Neuronal stem cell (in vitro differentiated cells): ENCODE data around the gene IRF2.
A peak's percentile ranks its signal among the peaks of the same experiment; 100 is the strongest.

Source experiments
- DNase-seq: peaks from one replicate; pipeline ENCODE4 v3.0.0-alpha.2; 2013; ENCODE audit warnings: low spot score
- H2AFZ ChIP-seq: one replicate; pipeline ENCODE4 v1.6.1; 2013; ENCODE audit warnings: mild to moderate bottlenecking, low read length, inconsistent platforms
- H2AK5ac ChIP-seq: 2 replicates; pipeline ENCODE4 v1.6.1; 2013; ENCODE audit warnings: low read depth, mild to moderate bottlenecking, inconsistent platforms, low read length, moderate library complexity, mixed read lengths
- H2BK120ac ChIP-seq: 2 replicates; pipeline ENCODE4 v1.6.1; 2013; ENCODE audit warnings: low read depth, mild to moderate bottlenecking, inconsistent platforms, low read length, moderate library complexity, mixed read lengths
- H2BK12ac ChIP-seq: one replicate; pipeline ENCODE4 v1.6.1; 2013; ENCODE audit warnings: low read length, inconsistent platforms
- H2BK15ac ChIP-seq: 2 replicates; pipeline ENCODE4 v1.6.1; 2013; ENCODE audit warnings: mild to moderate bottlenecking, low read length, inconsistent platforms, mixed read lengths
- H2BK5ac ChIP-seq: one replicate; pipeline ENCODE4 v1.6.1; 2013; ENCODE audit warnings: inconsistent platforms, mild to moderate bottlenecking, low read length, moderate library complexity
- H3K14ac ChIP-seq: one replicate; pipeline ENCODE4 v1.6.1; 2013; ENCODE audit warnings: low read length, inconsistent platforms
- H3K18ac ChIP-seq: 2 replicates; pipeline ENCODE4 v1.6.1; 2013; ENCODE audit warnings: low read length, inconsistent platforms
- H3K23ac ChIP-seq: 2 replicates; pipeline ENCODE4 v1.6.1; 2013; ENCODE audit warnings: low read depth, mild to moderate bottlenecking, mixed read lengths, low read length, inconsistent platforms; ENCODE audit not compliant: poor library complexity
- H3K27ac ChIP-seq: replicated peaks from 3 replicates; pipeline ENCODE4 v1.5.1; 2013; ENCODE audit warnings: low read length, inconsistent platforms
- H3K27me3 ChIP-seq, 3 experiments: 2 replicates each; pipeline ENCODE4 v1.6.1; 2013; ENCODE audit warnings: low read length in 3 of 3, mild to moderate bottlenecking in 2 of 3, inconsistent platforms in 1 of 3, low read depth in 1 of 3, mixed read lengths in 1 of 3, moderate library complexity in 1 of 3; ENCODE audit not compliant: control insufficient read depth in 3 of 3, insufficient read depth in 3 of 3
- H3K36me3 ChIP-seq, 2 donors: replicated peaks in 1 of 2; 2 replicates each; pipeline ENCODE4 v1.6.1; 2013; ENCODE audit warnings: low read length in 2 of 2; ENCODE audit not compliant: control insufficient read depth in 2 of 2, insufficient read depth in 2 of 2
- H3K4ac ChIP-seq: 2 replicates; pipeline ENCODE4 v1.6.1; 2013; ENCODE audit warnings: inconsistent platforms, mild to moderate bottlenecking, low read length, moderate library complexity
- H3K4me1 ChIP-seq, 2 donors: 1 replicate in 1 of 2; 2 replicates in 1 of 2; pipeline ENCODE4 v1.6.1; 2013; ENCODE audit warnings: low read length in 2 of 2, low read depth in 1 of 2; ENCODE audit not compliant: control insufficient read depth in 2 of 2, insufficient read depth in 1 of 2
- H3K4me2 ChIP-seq: one replicate; pipeline ENCODE4 v1.6.1; 2013; ENCODE audit warnings: mild to moderate bottlenecking, low read length, inconsistent platforms; ENCODE audit not compliant: insufficient read depth, poor library complexity, severe bottlenecking
- H3K4me3 ChIP-seq, 2 donors: 2 replicates each; pipeline ENCODE4 v1.5.1; 2013; ENCODE audit warnings: low read length in 2 of 2, mild to moderate bottlenecking in 2 of 2, inconsistent platforms in 1 of 2, moderate library complexity in 1 of 2
- H3K79me1 ChIP-seq: one replicate; pipeline ENCODE4 v1.6.1; 2013; ENCODE audit warnings: low read depth, mild to moderate bottlenecking, inconsistent platforms, low read length, moderate library complexity
- H3K9ac ChIP-seq: one replicate; pipeline ENCODE4 v1.6.1; 2013; ENCODE audit warnings: mild to moderate bottlenecking, low read depth, low read length, inconsistent platforms; ENCODE audit not compliant: poor library complexity
- H3K9me3 ChIP-seq, 2 donors: replicated peaks in 1 of 2; 2 replicates each; pipeline versions ENCODE3 to v1.6.1; 2013; ENCODE audit warnings: low read length in 2 of 2, mild to moderate bottlenecking in 2 of 2, inconsistent platforms in 1 of 2, low read depth in 1 of 2, mixed read lengths in 1 of 2, moderate library complexity in 1 of 2; ENCODE audit not compliant: control insufficient read depth in 2 of 2, insufficient read depth in 1 of 2
- H4K8ac ChIP-seq: one replicate; pipeline ENCODE4 v1.6.1; 2013; ENCODE audit warnings: low read depth, mild to moderate bottlenecking, inconsistent platforms, low read length, moderate library complexity
- H4K91ac ChIP-seq: one replicate; pipeline ENCODE4 v1.6.1; 2013; ENCODE audit warnings: low read length, low read depth, mild to moderate bottlenecking, inconsistent platforms; ENCODE audit not compliant: poor library complexity
- WGBS, 2 donors: extraction: QIAGEN DNeasy Blood & Tissue Kit; methylation state at CpG; one replicate each; pipeline ENCODE4 v1.1.7; 2013; ENCODE audit warnings: missing lambda C conversion rate in 2 of 2, mixed read lengths in 1 of 2; ENCODE audit not compliant: insufficient read length in 2 of 2, insufficient replicate concordance in 1 of 2; ENCODE audit errors: extremely low coverage in 2 of 2; 5-methylcytosine and 5-hydroxymethylcytosine counted together

Gene IRF2

GRCh38 chr4:184403384-184403781 lies 71.0 kb downstream of the IRF2 start:
- Histone ChIP-seq H3K27ac (no peak overlapping the region), H2BK5ac (no peak overlapping the region), H3K27me3 (no peaks in the 10 kb centered on the region), H2BK120ac (no peak overlapping the region), H3K23ac (no peak overlapping the region), H4K8ac (no peak overlapping the region), H3K4me2 (no peak overlapping the region), H3K9ac (no peak overlapping the region), H3K4me1 (peaks cover 29 to 44% of the 10 kb centered on the region in 2 donors), H4K91ac (no peak overlapping the region), H3K79me1 (no peaks in the 10 kb centered on the region), H3K36me3 (peaks cover 0 to 53% of the 10 kb centered on the region in 2 donors), H3K14ac (no peak overlapping the region), H3K4ac (no peak overlapping the region), H2AFZ (no peak overlapping the region), H2BK15ac (no peak overlapping the region), H2AK5ac (no peak overlapping the region), H3K4me3 (no peak overlapping the region), H3K18ac (no peak overlapping the region), H3K9me3 (no peaks in the 10 kb centered on the region), H2BK12ac (no peak overlapping the region)
- no peak for DNase-seq
- no CpG with 5 or more reads among the region's 1 CpG for WGBS, 2 donors

- WGBS, 2 donors: no CpG with 5 or more reads among the region's 14 CpGs
- H3K79me1 ChIP-seq: no peaks in the 10 kb centered on the region
- H3K36me3 ChIP-seq: peaks cover 0 to 57% of the 10 kb centered on the region in 2 donors
- no peak overlapping the region for H3K4ac ChIP-seq
- H2BK12ac ChIP-seq: no peak overlapping the region
- no peak overlapping the region for H3K4me3 ChIP-seq
- no peak overlapping the region for H4K91ac ChIP-seq
- no peak overlapping the region for H3K27ac ChIP-seq
- peaks cover 26 to 39% of the 10 kb centered on the region in 2 donors for H3K4me1 ChIP-seq
- H3K4me2 ChIP-seq: no peak overlapping the region
- no peaks in the 10 kb centered on the region for H3K27me3 ChIP-seq
- peak overlapping the region; percentile 44 for H2AFZ ChIP-seq
- H2BK15ac ChIP-seq: no peak overlapping the region
- H2AK5ac ChIP-seq: peak overlapping the region; percentile 32
- no peak overlapping the region for H4K8ac ChIP-seq
- no peak overlapping the region for H3K14ac ChIP-seq
- H3K23ac ChIP-seq: no peak overlapping the region
- no peak overlapping the region for H2BK120ac ChIP-seq
- no peak overlapping the region for H3K18ac ChIP-seq
- no peak for DNase-seq
- no peak overlapping the region for H2BK5ac ChIP-seq
- H3K9me3 ChIP-seq: no peaks in the 10 kb centered on the region
- no peak overlapping the region for H3K9ac ChIP-seq
These were observed 71.5 kb downstream of the IRF2 start for GRCh38 chr4:184402740-184403383.

GRCh38 chr4:184402239-184402638 lies 72.1 kb downstream of the IRF2 start:
- peak overlapping the region; percentile 32 for H2AK5ac ChIP-seq

DNA sequence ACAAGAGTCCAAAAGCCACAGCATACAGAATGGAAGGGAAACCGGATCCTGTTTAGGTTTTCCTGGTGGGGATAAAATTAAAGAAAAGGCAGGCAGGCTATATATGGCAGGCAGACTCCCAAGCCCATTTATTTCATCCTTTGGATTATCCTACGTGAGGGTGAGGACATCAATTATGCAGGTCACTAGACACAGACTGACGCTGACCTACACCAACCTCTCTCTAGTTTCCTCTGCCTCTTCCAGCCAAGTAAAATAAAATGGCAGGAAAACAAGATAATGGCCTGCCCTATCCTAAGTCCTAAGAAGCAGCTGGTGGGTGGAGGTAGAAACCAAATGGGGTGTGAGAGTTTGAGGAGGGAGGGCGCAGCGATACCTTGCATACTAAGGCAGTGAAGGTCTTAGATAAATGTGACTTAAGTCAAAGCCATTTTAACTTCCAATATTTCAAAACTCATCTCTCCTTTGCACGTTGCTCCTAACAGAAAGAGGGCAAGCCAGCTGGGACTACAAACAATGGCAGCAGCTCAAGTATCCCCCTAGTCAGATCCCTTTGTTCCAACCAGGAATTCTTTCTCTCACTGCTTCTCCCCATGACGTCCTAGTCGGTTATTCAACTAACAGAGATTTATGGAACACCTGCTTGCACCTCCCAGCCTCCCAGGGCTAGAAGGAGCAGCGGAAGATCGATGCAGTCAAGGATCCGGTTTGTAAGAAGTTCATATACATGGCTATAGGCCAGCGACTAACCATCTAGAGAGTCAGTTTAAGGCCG lies 72.8 kb downstream of the IRF2 start:
- Histone ChIP-seq H2AK5ac (no peak overlapping the region), H3K23ac (no peak overlapping the region), H4K91ac (no peak overlapping the region), H3K18ac (no peak overlapping the region), H3K4me3 (peak overlapping the region in 1 of 2 donors; percentile 18), H2BK120ac (no peak overlapping the region), H2AFZ (peak overlapping the region; percentile 44), H3K9me3 (no peaks in the 10 kb centered on the region), H3K4me2 (peak overlapping the region; percentile 54), H2BK5ac (no peak overlapping the region), H3K4me1 (peaks cover 21 to 29% of the 10 kb centered on the region in 2 donors), H3K79me1 (no peaks in the 10 kb centered on the region), H3K14ac (no peak overlapping the region), H2BK15ac (no peak overlapping the region), H4K8ac (no peak overlapping the region), H3K4ac (no peak overlapping the region), H3K27ac (peak overlapping the region; percentile 62), H3K9ac (no peak overlapping the region), H3K36me3 (peaks cover 0 to 59% of the 10 kb centered on the region in 2 donors), H3K27me3 (no peaks in the 10 kb centered on the region), H2BK12ac (no peak overlapping the region)
- DNase-seq: peak; percentile 79
- no CpG with 5 or more reads among the region's 13 CpGs for WGBS, 2 donors

More at GRCh38 chr4:184402239-184402638, 72.1 kb downstream of the IRF2 start:
- Histone ChIP-seq H2BK5ac (no peak overlapping the region), H3K36me3 (peaks cover 0 to 59% of the 10 kb centered on the region in 2 donors), H2BK120ac (no peak overlapping the region), H2BK12ac (no peak overlapping the region), H3K14ac (no peak overlapping the region), H3K27me3 (no peaks in the 10 kb centered on the region), H3K4me2 (peak overlapping the region; percentile 54), H3K4me3 (peak overlapping the region in 1 of 2 donors; percentile 18), H3K27ac (no peak overlapping the region), H3K9ac (no peak overlapping the region), H4K91ac (no peak overlapping the region), H2BK15ac (no peak overlapping the region), H3K23ac (no peak overlapping the region), H3K9me3 (no peaks in the 10 kb centered on the region), H3K4me1 (peaks cover 22 to 32% of the 10 kb centered on the region in 2 donors), H3K79me1 (no peaks in the 10 kb centered on the region), H4K8ac (no peak overlapping the region), H2AFZ (peak overlapping the region; percentile 44), H3K4ac (no peak overlapping the region), H3K18ac (peak overlapping the region; percentile 82)
- peak; percentile 33 for DNase-seq
- no CpG with 5 or more reads among the region's 12 CpGs for WGBS, 2 donors
